Fibroblast of skin of right quadriceps (primary cell): Measurements from ENCODE around the gene ZBTB22.
"Not testable (repeated sequence)": the region's sequence is repeated elsewhere in the genome, so short reads cannot be mapped to it uniquely, and the experiment has no call there.

Experiments
- DNase-seq: peaks from one replicate; pipeline ENCODE4 v3.0.0-alpha.2; 2013

ZBTB22 gene, protein sequence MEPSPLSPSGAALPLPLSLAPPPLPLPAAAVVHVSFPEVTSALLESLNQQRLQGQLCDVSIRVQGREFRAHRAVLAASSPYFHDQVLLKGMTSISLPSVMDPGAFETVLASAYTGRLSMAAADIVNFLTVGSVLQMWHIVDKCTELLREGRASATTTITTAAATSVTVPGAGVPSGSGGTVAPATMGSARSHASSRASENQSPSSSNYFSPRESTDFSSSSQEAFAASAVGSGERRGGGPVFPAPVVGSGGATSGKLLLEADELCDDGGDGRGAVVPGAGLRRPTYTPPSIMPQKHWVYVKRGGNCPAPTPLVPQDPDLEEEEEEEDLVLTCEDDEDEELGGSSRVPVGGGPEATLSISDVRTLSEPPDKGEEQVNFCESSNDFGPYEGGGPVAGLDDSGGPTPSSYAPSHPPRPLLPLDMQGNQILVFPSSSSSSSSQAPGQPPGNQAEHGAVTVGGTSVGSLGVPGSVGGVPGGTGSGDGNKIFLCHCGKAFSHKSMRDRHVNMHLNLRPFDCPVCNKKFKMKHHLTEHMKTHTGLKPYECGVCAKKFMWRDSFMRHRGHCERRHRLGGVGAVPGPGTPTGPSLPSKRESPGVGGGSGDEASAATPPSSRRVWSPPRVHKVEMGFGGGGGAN

GRCh38 chr6:33317669-33318425 is at the start of gene ZBTB22:
TSS of gene ZBTB22 (minus strand) at chr6:33317744. CDS start at chr6:33316916, 828 bp downstream.
- peak; percentile 99 for DNase-seq

DNA sequence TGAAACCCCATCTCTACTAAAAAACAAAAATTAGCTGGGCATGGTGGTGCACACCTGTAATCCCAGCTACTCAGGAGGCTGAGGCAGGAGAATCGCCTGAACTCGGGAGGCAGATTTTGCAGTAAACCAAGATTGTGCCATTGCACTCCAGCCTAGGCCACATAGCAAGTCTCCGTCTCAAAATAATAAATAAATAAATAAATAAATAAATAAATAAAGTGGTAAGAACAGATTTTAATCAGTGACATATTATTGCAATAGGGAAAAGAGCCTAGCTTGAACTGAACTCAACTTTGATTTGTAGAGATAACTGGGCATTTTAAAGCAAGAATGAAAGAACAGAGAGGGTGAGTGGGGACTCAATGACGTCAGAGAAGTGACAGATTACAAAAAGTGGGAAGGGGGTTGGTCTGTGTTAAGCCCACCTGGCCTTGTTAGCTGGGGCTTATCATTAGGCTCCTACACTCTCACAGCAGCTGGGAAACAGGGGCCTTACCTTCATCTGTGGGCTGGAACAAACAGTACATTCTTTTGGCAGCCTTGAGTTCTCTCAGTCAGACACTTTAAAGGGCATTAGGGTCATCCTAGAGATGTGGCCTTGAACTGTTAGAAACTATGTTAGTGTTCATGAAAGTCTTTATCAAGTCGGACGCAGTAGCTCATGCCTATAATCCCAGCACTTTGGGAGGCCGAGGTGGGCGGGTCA is 49.6 kb upstream of the ZBTB22 start:
- DNase-seq = no peak

- not testable (repeated sequence) for DNase-seq
Observed at GRCh38 chr6:33365206-33365971, 47.8 kb upstream of the ZBTB22 start.

- peak; percentile 63 for DNase-seq
Observed at GRCh38 chr6:33364475-33365205, 47.1 kb upstream of the ZBTB22 start.

- not testable (repeated sequence) for DNase-seq
Observed at GRCh38 chr6:33363486-33363885, 45.9 kb upstream of the ZBTB22 start.

DNA sequence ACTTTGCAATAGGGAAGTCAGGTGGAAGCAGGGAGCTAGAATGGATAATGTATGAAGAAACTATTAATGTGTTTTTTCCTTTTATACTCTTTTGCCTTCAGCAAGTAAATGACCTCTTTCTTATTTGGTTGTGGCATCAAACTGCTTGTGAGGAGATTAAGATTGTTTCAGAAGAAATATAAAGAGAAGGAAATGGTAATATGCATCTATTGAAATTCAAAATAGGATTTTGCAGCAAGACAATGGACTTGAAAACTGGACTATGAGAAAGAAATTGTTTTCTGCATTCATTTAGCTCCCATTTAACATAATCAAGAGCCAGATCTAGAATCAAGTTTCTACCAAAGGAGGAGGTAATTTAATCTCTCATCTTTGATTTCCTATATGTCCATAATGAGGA is 41.8 kb upstream of the ZBTB22 start:
- no peak for DNase-seq

- DNase-seq = not testable (repeated sequence)
Observed at GRCh38 chr6:33357160-33357871, 39.8 kb upstream of the ZBTB22 start.

- DNase-seq = no peak
Observed at GRCh38 chr6:33356295-33356694, 38.8 kb upstream of the ZBTB22 start.

- not testable (repeated sequence) for DNase-seq
Observed at GRCh38 chr6:33355860-33356259, 38.3 kb upstream of the ZBTB22 start.

- no peak for DNase-seq
Observed at GRCh38 chr6:33347816-33348215, 30.3 kb upstream of the ZBTB22 start.

- DNase-seq = not testable (repeated sequence)
Observed at GRCh38 chr6:33346972-33347371, 29.4 kb upstream of the ZBTB22 start.

GRCh38 chr6:33344701-33345697 is 27.5 kb upstream of the ZBTB22 start:
- peak; percentile 78 for DNase-seq

- no peak for DNase-seq
Observed at GRCh38 chr6:33343953-33344611, 26.5 kb upstream of the ZBTB22 start.

DNA sequence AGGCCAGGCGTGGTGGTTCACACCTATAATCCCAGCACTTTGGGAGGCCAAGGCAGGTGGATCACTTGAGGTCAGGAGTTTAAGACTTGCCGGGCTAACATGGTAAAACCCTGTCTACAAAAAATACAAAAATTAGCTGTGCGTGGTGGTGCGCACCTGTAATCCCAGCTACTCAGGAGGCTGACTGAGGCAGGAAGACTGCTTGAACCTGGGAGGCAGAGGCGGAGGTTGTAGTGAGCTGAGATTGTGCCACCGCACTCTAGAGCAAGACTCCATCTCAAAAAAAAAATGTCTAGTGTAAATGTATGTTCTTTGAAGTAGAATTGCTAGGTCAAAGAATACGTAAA is 26.0 kb upstream of the ZBTB22 start:
- DNase-seq = not testable (repeated sequence)

DNA sequence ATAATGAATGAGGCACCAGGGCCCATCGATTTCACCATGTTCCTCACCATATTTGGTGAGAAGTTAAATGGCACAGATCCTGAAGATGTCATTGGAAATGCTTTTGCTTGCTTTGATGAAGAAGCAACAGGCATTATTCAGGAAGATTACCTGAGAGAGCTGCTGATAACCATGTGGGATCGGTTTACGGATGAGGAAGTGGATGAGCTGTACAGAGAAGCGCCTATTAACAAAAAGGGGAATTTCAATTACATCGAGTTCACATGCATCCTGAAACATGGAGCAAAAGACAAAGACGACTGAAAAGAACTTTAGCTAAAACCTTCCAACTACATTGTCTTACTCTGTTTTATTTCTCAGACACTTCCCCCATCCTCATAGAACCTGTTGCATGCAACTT is 21.6 kb upstream of the ZBTB22 start:
- no peak for DNase-seq

GRCh38 chr6:33336495-33336894 is 19.0 kb upstream of the ZBTB22 start:
- DNase-seq = no peak

DNA sequence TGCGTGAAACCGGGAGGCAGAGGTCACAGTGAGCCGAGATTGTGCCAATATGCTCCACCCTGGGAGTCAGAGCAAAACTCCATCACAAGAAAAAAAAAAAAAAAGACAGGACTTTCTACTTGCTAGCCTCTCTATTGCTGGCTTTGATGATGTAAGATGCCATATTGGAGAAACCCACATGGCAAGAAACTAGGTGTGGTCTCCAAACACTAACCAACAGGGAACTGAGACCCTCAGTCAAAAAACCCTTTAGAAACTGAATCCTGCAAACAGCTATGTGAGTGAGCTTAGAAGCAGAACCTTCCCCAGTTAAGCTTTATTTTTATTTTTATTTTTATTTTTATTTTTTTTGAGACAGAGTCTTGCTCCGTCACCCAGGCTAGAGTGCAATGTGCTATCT is 18.4 kb upstream of the ZBTB22 start:
- no peak for DNase-seq

DNA sequence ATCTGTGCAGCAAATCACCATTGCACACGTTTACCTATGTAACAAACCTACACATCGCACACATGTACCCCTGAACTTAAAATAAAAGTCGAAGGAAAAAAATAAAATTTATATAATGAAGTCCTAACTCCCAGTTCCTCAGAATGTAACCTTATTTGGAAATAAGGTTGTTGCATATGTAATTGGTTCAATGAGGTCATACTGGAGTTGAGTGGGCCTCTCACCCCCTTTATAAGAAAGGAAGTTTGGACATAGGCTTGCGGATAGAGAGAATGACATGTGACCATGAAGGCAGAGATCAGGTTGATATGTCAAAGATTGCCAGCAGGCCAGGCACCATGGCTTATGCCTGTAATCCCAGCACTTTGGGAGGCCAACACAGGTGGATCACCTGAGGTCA is 16.1 kb upstream of the ZBTB22 start:
- DNase-seq = no peak

DNA sequence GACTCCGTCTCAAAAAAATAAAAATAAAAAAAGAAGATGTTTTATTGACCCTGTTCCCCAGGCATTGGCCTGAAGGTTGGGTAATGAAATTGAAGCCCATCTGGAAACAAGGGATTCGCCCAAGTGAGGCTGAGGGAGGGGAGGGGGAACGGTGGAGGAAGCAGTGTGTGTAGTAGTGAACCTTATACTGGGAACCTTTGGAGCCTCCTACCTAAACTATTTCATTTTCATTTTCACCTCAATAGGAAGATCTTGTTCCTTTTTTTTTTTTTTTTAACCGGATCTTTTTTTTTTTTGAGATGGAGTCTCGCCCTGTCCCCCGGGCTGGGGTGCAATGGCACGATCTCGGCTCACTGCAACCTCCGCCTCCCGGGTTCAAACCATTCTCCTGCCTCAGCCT is 13.2 kb upstream of the ZBTB22 start:
- no peak for DNase-seq
